DND-41 (cell line): ENCODE results near the gene DLG2.

ENCODE experiments used
- ATAC-seq: fragments of 200-7000 bp; cut with Tn5 transposase; 3 replicates; pipeline ENCODE4 v1.9.1; 2021; ENCODE audit warnings: low read depth; ENCODE audit not compliant: insufficient read depth
- DNase-seq: peaks from one replicate; pipeline ENCODE4 v3.0.0-alpha.2; 2020
- H2AFZ ChIP-seq: 2 replicates; pipeline ENCODE4 v1.6.0; 2012; ENCODE audit warnings: low read depth, low read length
- H3K27ac ChIP-seq: 2 replicates; pipeline ENCODE4 v1.5.1; 2012; ENCODE audit warnings: low read length, inconsistent platforms
- H3K27me3 ChIP-seq: fragments of 200-600 bp; sonication (generic); 2 replicates; pipeline ENCODE4 v1.6.0; 2012; ENCODE audit warnings: low read length, mild to moderate bottlenecking, inconsistent platforms; ENCODE audit not compliant: insufficient read depth, poor library complexity
- H3K36me3 ChIP-seq: 2 replicates; pipeline ENCODE4 v1.5.1; 2012; ENCODE audit warnings: low read length, inconsistent platforms; ENCODE audit not compliant: insufficient read depth
- H3K4me1 ChIP-seq: 2 replicates; pipeline ENCODE4 v1.5.1; 2012; ENCODE audit warnings: mild to moderate bottlenecking, low read length; ENCODE audit not compliant: insufficient read depth
- H3K4me2 ChIP-seq: 2 replicates; pipeline ENCODE4 v1.6.0; 2012; ENCODE audit warnings: mild to moderate bottlenecking, moderate library complexity, low read length, inconsistent platforms; ENCODE audit not compliant: insufficient read depth
- H3K4me3 ChIP-seq, 2 experiments: fragments of 200-600 bp in 1 of 2; shearing (Covaris generic) in 1 of 2; 2 replicates each; pipeline ENCODE4 v1.5.1; 2012 to 2016; ENCODE audit warnings: inconsistent platforms in 2 of 2, low read length in 2 of 2, mild to moderate bottlenecking in 2 of 2, low read depth in 1 of 2, moderate library complexity in 1 of 2
- H3K79me2 ChIP-seq: 2 replicates; pipeline ENCODE4 v1.6.0; 2012; ENCODE audit warnings: low read length, inconsistent platforms; ENCODE audit not compliant: insufficient read depth
- H3K9ac ChIP-seq: 2 replicates; pipeline ENCODE4 v1.6.0; 2012; ENCODE audit warnings: low read depth, mild to moderate bottlenecking, inconsistent platforms, low read length, moderate library complexity
- H3K9me3 ChIP-seq: 2 replicates; pipeline ENCODE4 v1.5.1; 2012; ENCODE audit warnings: low read length, moderate library complexity, mild to moderate bottlenecking, inconsistent platforms; ENCODE audit not compliant: insufficient read depth, severe bottlenecking
- H4K20me1 ChIP-seq: 2 replicates; pipeline ENCODE4 v1.6.0; 2012; ENCODE audit warnings: low read length; ENCODE audit not compliant: insufficient read depth
- EZH2 ChIP-seq: IDR thresholded peaks from 3 replicates; pipeline ENCODE4 v1.6.1; 2012; ENCODE audit warnings: borderline replicate concordance, low read depth, mild to moderate bottlenecking, moderate library complexity, low read length, inconsistent platforms; ENCODE audit not compliant: severe bottlenecking
- TF ChIP-seq, protein P1 (sequence below): IDR thresholded peaks from 2 replicates; pipeline ENCODE4 v1.5.1; 2012; ENCODE audit warnings: borderline replicate concordance, low read length, moderate library complexity, mild to moderate bottlenecking; ENCODE audit not compliant: poor library complexity, severe bottlenecking; ENCODE audit errors: extremely low read depth

DLG2 gene

DNA sequence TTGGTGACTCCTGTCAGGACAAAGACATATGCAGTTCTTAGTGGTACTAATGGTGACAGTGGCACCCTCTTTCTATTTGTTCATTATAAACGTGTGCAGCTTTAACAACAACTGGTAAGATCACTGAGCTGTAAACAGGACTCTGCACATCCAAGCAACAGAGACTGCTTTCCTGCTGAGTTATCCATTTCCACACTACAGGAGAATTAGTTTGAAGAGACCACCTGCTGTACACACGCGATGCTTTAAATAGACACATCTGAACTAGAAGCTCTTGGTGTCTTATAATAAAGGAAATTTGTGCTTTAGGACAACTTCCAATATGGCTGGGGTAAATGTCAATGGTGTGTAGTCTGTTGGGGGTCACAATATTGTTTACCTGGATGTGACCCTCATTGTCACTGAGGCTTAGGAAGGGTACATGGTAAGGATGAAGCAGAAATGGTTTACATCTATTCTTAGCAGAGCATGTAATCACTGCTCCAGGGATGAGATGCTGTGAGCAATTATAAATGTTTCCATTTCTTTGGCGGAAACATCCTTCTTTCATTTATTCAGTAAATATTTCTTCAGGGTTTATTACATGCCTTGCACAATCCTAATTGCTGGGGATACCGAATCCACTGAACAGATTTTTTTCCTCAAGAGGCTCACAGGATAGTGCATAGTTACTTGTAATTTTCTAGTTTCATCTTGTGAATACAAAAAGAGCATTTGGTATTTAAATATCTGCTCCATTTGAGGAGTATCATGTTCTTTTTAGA is 1987.0 kb downstream of the DLG2 start:
- Histone ChIP-seq H3K4me1 (no peaks in the 10 kb centered on the region), H3K4me3 (no peak overlapping the region), H3K27me3 (no peaks in the 10 kb centered on the region), H3K9me3 (no peaks in the 10 kb centered on the region), H3K79me2 (no peaks in the 10 kb centered on the region), H3K27ac (no peak overlapping the region), H4K20me1 (no peaks in the 10 kb centered on the region), H3K9ac (no peak overlapping the region), H2AFZ (no peak overlapping the region), H3K4me2 (no peak overlapping the region), H3K36me3 (no peaks in the 10 kb centered on the region)
- TF ChIP-seq, protein P1, sequence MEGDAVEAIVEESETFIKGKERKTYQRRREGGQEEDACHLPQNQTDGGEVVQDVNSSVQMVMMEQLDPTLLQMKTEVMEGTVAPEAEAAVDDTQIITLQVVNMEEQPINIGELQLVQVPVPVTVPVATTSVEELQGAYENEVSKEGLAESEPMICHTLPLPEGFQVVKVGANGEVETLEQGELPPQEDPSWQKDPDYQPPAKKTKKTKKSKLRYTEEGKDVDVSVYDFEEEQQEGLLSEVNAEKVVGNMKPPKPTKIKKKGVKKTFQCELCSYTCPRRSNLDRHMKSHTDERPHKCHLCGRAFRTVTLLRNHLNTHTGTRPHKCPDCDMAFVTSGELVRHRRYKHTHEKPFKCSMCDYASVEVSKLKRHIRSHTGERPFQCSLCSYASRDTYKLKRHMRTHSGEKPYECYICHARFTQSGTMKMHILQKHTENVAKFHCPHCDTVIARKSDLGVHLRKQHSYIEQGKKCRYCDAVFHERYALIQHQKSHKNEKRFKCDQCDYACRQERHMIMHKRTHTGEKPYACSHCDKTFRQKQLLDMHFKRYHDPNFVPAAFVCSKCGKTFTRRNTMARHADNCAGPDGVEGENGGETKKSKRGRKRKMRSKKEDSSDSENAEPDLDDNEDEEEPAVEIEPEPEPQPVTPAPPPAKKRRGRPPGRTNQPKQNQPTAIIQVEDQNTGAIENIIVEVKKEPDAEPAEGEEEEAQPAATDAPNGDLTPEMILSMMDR: no peak
- no peak for TF ChIP-seq EZH2
- ATAC-seq (no peak), DNase-seq (no peak)

DNA sequence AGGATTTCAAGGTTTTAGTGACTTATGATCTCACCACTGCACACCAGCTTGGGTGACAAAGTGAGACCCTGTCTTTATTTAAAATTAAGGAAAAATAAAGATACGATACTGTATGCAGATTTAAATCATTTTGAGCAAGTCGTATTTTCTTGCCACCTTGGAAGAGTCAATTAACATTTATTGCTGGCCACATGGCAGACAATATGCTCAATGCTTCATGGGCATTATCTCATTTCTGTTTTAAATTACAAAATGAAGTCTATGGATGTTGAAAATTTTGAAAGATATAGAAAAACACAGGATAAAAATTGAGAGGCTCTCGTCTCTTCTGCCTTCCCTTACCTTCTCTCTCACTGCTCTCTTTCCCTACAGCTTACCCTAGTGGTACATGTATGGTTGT is 1992.0 kb downstream of the DLG2 start:
- ATAC-seq (no peak), DNase-seq (no peak)
- no peak overlapping the region for H3K4me3 ChIP-seq
- no peak for TF ChIP-seq EZH2
- TF ChIP-seq, protein P1: no peak
- no peaks in the 10 kb centered on the region for H3K4me1 ChIP-seq
- no peak overlapping the region for H3K27ac ChIP-seq
- no peaks in the 10 kb centered on the region for H3K79me2 ChIP-seq
- no peak overlapping the region for H2AFZ ChIP-seq
- no peak overlapping the region for H3K9ac ChIP-seq
- H3K36me3 ChIP-seq: no peaks in the 10 kb centered on the region
- H3K27me3 ChIP-seq: no peaks in the 10 kb centered on the region
- no peak overlapping the region for H3K4me2 ChIP-seq
- H3K9me3 ChIP-seq: no peaks in the 10 kb centered on the region
- no peaks in the 10 kb centered on the region for H4K20me1 ChIP-seq

DNA sequence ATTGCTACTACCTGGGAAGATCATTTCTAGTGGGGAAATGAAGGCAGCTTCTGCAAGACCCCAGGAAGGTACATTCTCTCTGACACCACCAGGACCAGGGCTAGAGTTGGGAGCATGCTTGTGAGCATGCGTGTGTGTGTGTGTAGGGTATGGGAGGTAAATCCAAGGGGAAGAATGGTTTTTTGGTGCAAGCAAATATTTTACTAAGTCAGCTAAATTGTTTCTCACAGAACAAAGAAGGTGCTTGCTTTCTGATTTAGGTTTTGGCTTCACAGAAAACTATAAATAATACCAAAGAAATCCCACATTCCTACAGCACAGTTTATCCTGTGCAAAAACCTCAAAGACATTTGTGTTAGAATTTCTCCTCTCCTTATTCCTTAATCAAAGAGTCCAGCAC is 1996.9 kb downstream of the DLG2 start:
- Histone ChIP-seq H3K9ac (no peak overlapping the region), H3K4me3 (no peak overlapping the region), H3K27ac (no peak overlapping the region), H3K79me2 (no peaks in the 10 kb centered on the region), H3K4me1 (no peaks in the 10 kb centered on the region), H3K36me3 (no peaks in the 10 kb centered on the region), H3K9me3 (no peaks in the 10 kb centered on the region), H3K4me2 (no peak overlapping the region), H2AFZ (no peak overlapping the region), H3K27me3 (no peaks in the 10 kb centered on the region), H4K20me1 (no peaks in the 10 kb centered on the region)
- ATAC-seq (no peak), DNase-seq (no peak)
- TF ChIP-seq, protein P1: no peak
- no peak for TF ChIP-seq EZH2
